B cell (primary cell): ENCODE measurements around the gene UBE2D1. TPM values are rescaled to one million over a fixed set of nuclear protein-coding genes. Genes with fewer than 3 reads are reported as not detected.

Experiments used
- ATAC-seq: fragments of 200-7000 bp; cut with Tn5 transposase; one replicate; pipeline ENCODE4 v1.10.0; 2021; ENCODE audit warnings: low read depth, mild to moderate bottlenecking, moderate number of reproducible peaks, moderate library complexity
- CTCF ChIA-PET: fragments of 350-600 bp; sonication (Branson Sonifier 250); formaldehyde crosslinking; loops from one replicate; lab custom pipeline; 2021; ENCODE audit warnings: antibody characterized with exemption, inconsistent platforms; lab: Charles Lee
- POLR2A ChIA-PET: fragments of 350-600 bp; sonication (Branson Sonifier 250); formaldehyde crosslinking; loops from one replicate; lab custom pipeline; 2021; ENCODE audit warnings: antibody characterized with exemption; lab: Charles Lee
- DNase-seq: peaks from one replicate; pipeline ENCODE4 v3.0.0; 2013
- H2AFZ ChIP-seq: 2 replicates; pipeline ENCODE4 v1.6.1; 2012; ENCODE audit warnings: mild to moderate bottlenecking, low read depth, low read length; ENCODE audit not compliant: insufficient read depth, poor library complexity, severe bottlenecking
- H3K27ac ChIP-seq, 2 donors: 1 replicate in 1 of 2; 2 replicates in 1 of 2; pipeline ENCODE4 v1.5.1; 2012 to 2013; ENCODE audit warnings: low read length in 2 of 2, mild to moderate bottlenecking in 2 of 2, moderate library complexity in 1 of 2
- H3K27me3 ChIP-seq, 4 experiments: fragments of 200-600 bp in 1 of 4; sonication (generic) in 1 of 4; replicated peaks in 1 of 4; 1 replicate in 2 of 4; 2 replicates in 2 of 4; pipeline versions ENCODE4 v1.6.1 to v1.7.0; 2013 to 2016; ENCODE audit warnings: low read length in 3 of 4, mild to moderate bottlenecking in 2 of 4, mixed read lengths in 1 of 4, moderate library complexity in 1 of 4; ENCODE audit not compliant: insufficient read depth in 4 of 4, control insufficient read depth in 3 of 4; ENCODE audit errors: control extremely low read depth in 1 of 4
- H3K36me3 ChIP-seq, 2 experiments: replicated peaks in 1 of 2; 1 replicate in 1 of 2; 2 replicates in 1 of 2; pipeline versions ENCODE4 v1.6.1 to v1.7.1; 2013; ENCODE audit warnings: low read length in 1 of 2; ENCODE audit not compliant: insufficient read depth in 2 of 2, control insufficient read depth in 1 of 2; ENCODE audit errors: control extremely low read depth in 1 of 2, extremely low read depth in 1 of 2
- H3K4me1 ChIP-seq, 2 donors: fragments of 200-600 bp in 1 of 2; sonication (generic) in 1 of 2; 1 replicate in 1 of 2; 2 replicates in 1 of 2; pipeline versions ENCODE4 v1.5.1 to v1.6.1; 2013 to 2017; ENCODE audit warnings: low read length in 2 of 2; ENCODE audit not compliant: control insufficient read depth in 2 of 2, insufficient read depth in 2 of 2
- H3K4me2 ChIP-seq: replicated peaks from 2 replicates; pipeline ENCODE3; 2012; ENCODE audit warnings: mild to moderate bottlenecking, low read depth, low read length; ENCODE audit not compliant: poor library complexity, severe bottlenecking
- H3K4me3 ChIP-seq, 5 experiments: fragments of 200-600 bp in 1 of 5; sonication (generic) in 1 of 5; 1 replicate in 3 of 5; 2 replicates in 2 of 5; pipeline versions ENCODE4 v1.5.1 to v1.7.0; 2011 to 2016; ENCODE audit warnings: low read length in 4 of 5, mild to moderate bottlenecking in 4 of 5, low read depth in 2 of 5, control low read depth in 1 of 5, moderate library complexity in 1 of 5; ENCODE audit not compliant: insufficient read depth in 1 of 5; ENCODE audit errors: control extremely low read depth in 1 of 5, extremely low read depth in 1 of 5
- H3K79me2 ChIP-seq: fragments of 200-600 bp; sonication (generic); one replicate; pipeline ENCODE4 v1.6.0; 2016; ENCODE audit warnings: low read length; ENCODE audit not compliant: control insufficient read depth, insufficient read depth
- H3K9ac ChIP-seq: fragments of 200-600 bp; sonication (generic); 2 replicates; pipeline ENCODE4 v1.6.1; 2017; ENCODE audit warnings: mild to moderate bottlenecking, low read length, moderate library complexity
- H3K9me3 ChIP-seq, 3 donors: one replicate each; pipeline versions ENCODE4 v1.6.1 to v1.7.1; 2013; ENCODE audit warnings: low read length in 2 of 3; ENCODE audit not compliant: control insufficient read depth in 2 of 3, insufficient read depth in 1 of 3; ENCODE audit errors: control extremely low read depth in 1 of 3
- H4K20me1 ChIP-seq: 2 replicates; pipeline ENCODE4 v1.6.0; 2012; ENCODE audit warnings: mild to moderate bottlenecking, low read length; ENCODE audit not compliant: insufficient read depth, control insufficient read depth, poor library complexity, severe bottlenecking
- H3K27ac Mint-ChIP-seq: one replicate; pipeline ENCODE4 v1.8.0; 2021; ENCODE audit warnings: mixed read lengths
- H3K27me3 Mint-ChIP-seq: one replicate; pipeline ENCODE4 v1.8.0; 2021; ENCODE audit warnings: mixed read lengths
- H3K4me1 Mint-ChIP-seq: one replicate; pipeline ENCODE4 v1.8.0; 2021; ENCODE audit warnings: mixed read lengths
- H3K4me3 Mint-ChIP-seq: one replicate; pipeline ENCODE4 v1.8.0; 2021; ENCODE audit warnings: mixed read lengths
- H3K9me3 Mint-ChIP-seq: one replicate; pipeline ENCODE4 v1.8.0; 2022; ENCODE audit warnings: mixed read lengths; ENCODE audit not compliant: insufficient read depth
- EZH2 ChIP-seq: IDR thresholded peaks from 2 replicates; pipeline ENCODE4 v1.6.1; 2012; ENCODE audit warnings: borderline replicate concordance, low read depth, mild to moderate bottlenecking, moderate library complexity, low read length; ENCODE audit not compliant: insufficient read depth, poor library complexity, severe bottlenecking
- WGBS: methylation state at CpG from one replicate; pipeline ENCODE4 v1.1.5; 2013; ENCODE audit warnings: missing lambda C conversion rate; ENCODE audit not compliant: insufficient coverage; 5-methylcytosine and 5-hydroxymethylcytosine counted together
- intact Hi-C: fragments of 100-400 bp; cut with micrococcal nuclease; formaldehyde crosslinking; loops from one replicate; pipeline ENCODE4 v1.10.0; 2022
- polyA plus RNA-seq: library from polyadenylated mRNA; depleted of rRNA; stranded (reverse); fragments of >200 nt; gene quantifications from 2 replicates; pipeline ENCODE4 v1.2.3, GENCODE V29; 2012
- total RNA-seq, 2 donors: library from RNA; stranded (reverse); fragments of 120-200 nt in 1 of 2; gene quantifications; 1 replicate in 1 of 2; 2 replicates in 1 of 2; pipeline versions ENCODE4 v1.2.3 to v1.2.4, GENCODE V29; 2013 to 2022
- TF ChIP-seq, protein P1 (sequence below): fragments of 200-600 bp; IDR thresholded peaks from one replicate; pipeline ENCODE4 v1.8.0; 2022; ENCODE audit warnings: antibody characterized with exemption, mild to moderate bottlenecking

UBE2D1 gene
- total and polyA plus RNA-seq, 2 donors (not counting 1 experiment from before 2014, with no cell fraction given): 8.5 to 12.6 TPM

DNA sequence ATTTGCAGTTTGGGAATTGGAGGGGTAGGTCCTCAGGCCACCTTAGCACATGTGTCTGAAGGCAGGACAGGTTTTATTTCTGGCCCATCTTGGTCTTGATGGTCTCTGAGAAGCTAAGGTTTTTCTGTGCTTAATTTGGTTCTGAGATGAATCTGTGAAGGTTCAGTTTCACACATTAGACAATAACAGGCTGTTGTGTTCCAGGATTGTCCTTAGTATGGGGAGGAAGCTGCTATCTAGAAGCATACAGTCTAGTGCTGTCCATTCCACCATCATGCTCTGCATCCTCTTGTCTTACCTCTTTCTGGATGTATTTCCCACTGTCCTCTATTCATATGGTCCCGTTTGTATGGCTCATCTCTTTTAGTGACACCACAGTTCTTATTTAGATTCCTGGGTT, 7.1 kb downstream of the UBE2D1 start:
- H2AFZ ChIP-seq: no peak overlapping the region
- Mint-ChIP-seq H3K4me3 (no peak overlapping the region), H3K27me3 (no peaks in the 10 kb centered on the region), H3K9me3 (no peaks in the 10 kb centered on the region), H3K4me1 (peaks cover 38% of the 10 kb centered on the region), H3K27ac (peak overlapping the region; percentile 3)
- no CpG with 5 or more reads among the region's 1 CpG for WGBS
- peaks cover 0 to 8% of the 10 kb centered on the region in 2 donors for H3K4me1 ChIP-seq
- intact Hi-C loops: no loop called here
- no peak overlapping the region for H3K4me2 ChIP-seq
- no peaks in the 10 kb centered on the region for H3K9me3 ChIP-seq
- CTCF ChIA-PET: interaction anchor here (0.9 to 1.0 kb wide), 2 partner anchors 18 to 43 kb away, joined by 3 read pairs; no protein-coding TSS in a partner anchor
- H3K9ac ChIP-seq: no peak overlapping the region
- H4K20me1 ChIP-seq: peaks cover 32% of the 10 kb centered on the region
- peaks cover 89% of the 10 kb centered on the region for H3K79me2 ChIP-seq
- no peaks in the 10 kb centered on the region for H3K36me3 ChIP-seq
- no peak for DNase-seq
- no peak overlapping the region for H3K4me3 ChIP-seq
- no peak for ATAC-seq
- no peaks in the 10 kb centered on the region for H3K27me3 ChIP-seq
- TF ChIP-seq EZH2: no peak
- TF ChIP-seq, protein P1, sequence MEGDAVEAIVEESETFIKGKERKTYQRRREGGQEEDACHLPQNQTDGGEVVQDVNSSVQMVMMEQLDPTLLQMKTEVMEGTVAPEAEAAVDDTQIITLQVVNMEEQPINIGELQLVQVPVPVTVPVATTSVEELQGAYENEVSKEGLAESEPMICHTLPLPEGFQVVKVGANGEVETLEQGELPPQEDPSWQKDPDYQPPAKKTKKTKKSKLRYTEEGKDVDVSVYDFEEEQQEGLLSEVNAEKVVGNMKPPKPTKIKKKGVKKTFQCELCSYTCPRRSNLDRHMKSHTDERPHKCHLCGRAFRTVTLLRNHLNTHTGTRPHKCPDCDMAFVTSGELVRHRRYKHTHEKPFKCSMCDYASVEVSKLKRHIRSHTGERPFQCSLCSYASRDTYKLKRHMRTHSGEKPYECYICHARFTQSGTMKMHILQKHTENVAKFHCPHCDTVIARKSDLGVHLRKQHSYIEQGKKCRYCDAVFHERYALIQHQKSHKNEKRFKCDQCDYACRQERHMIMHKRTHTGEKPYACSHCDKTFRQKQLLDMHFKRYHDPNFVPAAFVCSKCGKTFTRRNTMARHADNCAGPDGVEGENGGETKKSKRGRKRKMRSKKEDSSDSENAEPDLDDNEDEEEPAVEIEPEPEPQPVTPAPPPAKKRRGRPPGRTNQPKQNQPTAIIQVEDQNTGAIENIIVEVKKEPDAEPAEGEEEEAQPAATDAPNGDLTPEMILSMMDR: no peak
- POLR2A ChIA-PET: no interaction called here
- no peak overlapping the region for H3K27ac ChIP-seq

- peak overlapping the region; percentile 46 for H3K4me2 ChIP-seq
- H3K4me3 ChIP-seq: no peak overlapping the region
- ATAC-seq (no peak), DNase-seq (no peak)
- no peaks in the 10 kb centered on the region for H3K27me3 ChIP-seq
- H3K4me1 Mint-ChIP-seq: peaks cover 48% of the 10 kb centered on the region
- no peak overlapping the region for H2AFZ ChIP-seq
- H3K9me3 ChIP-seq: no peaks in the 10 kb centered on the region
- TF ChIP-seq, protein P1: no peak
- TF ChIP-seq EZH2: no peak
- no peaks in the 10 kb centered on the region for H3K9me3 Mint-ChIP-seq
- H3K27ac Mint-ChIP-seq: peak overlapping the region; percentile 38
- H3K36me3 ChIP-seq: no peaks in the 10 kb centered on the region
- H3K27me3 Mint-ChIP-seq: no peaks in the 10 kb centered on the region
- H3K4me3 Mint-ChIP-seq: no peak overlapping the region
- H3K27ac ChIP-seq: peak overlapping the region in 1 of 2 donors; percentile 68
- peaks cover 28% of the 10 kb centered on the region for H4K20me1 ChIP-seq
- intact Hi-C loops: no loop called here
- peaks cover 6 to 39% of the 10 kb centered on the region in 2 donors for H3K4me1 ChIP-seq
- ChIA-PET POLR2A (no interaction called here), CTCF (interaction anchor here (1.3 to 1.6 kb wide), 3 partner anchors 9 to 170 kb away, joined by 3 to 4 read pairs (median 3); no protein-coding TSS in a partner anchor)
- H3K79me2 ChIP-seq: peaks cover 76% of the 10 kb centered on the region
- H3K9ac ChIP-seq: no peak overlapping the region
- WGBS: no CpG with 5 or more reads among the region's 1 CpG
Observed at GRCh38 chr10:58347967-58348366, 13.2 kb downstream of the UBE2D1 start.
